ENCODE results near the gene AGO1. TPM values are rescaled to one million over a fixed set of nuclear protein-coding genes. Genes with fewer than 3 reads are reported as not detected.
A peak's percentile ranks its signal among the peaks of the same experiment; 100 is the strongest.

The AGO1 gene
- total and polyA plus RNA-seq, 2 of the 13 experiments (the other 11 are each of a cell fraction or from before 2014, with no cell fraction given) = 9.2 to 18.6 TPM

DNA sequence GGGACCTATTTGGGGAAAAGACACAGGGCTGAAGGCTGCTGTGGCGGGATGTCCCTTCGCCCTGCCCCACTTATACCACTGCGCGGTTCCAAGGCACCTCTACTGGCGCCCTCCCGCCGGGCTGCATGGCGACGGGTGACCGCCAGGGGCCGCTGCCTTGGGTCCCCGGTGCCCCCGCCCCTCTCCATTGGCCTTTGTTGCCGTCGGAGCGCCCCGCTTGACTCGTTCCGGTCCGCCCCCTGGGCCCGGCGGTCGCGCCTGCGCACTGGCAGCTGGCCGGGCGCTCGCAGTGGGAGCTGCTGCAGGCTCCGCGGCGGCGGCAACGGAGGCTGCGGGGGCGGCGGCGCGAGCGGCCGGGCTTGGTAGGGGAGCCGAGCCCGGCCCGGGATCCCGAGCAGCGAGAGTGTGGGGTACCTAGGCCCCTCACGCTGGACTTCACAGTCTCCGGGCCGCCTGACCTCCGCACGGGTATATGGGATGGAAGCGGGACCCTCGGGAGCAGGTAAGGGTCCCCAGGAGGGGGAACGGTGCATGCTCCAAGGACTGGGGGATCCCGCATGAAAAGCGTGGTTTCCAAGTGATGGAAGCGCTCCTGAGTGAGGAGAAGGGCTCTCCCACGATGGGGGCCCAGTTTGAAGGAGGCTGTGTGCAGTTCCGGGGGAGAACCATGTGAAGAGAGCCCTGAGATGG is at the start of gene AGO1 (continued):
- TF ChIP-seq, protein P1, sequence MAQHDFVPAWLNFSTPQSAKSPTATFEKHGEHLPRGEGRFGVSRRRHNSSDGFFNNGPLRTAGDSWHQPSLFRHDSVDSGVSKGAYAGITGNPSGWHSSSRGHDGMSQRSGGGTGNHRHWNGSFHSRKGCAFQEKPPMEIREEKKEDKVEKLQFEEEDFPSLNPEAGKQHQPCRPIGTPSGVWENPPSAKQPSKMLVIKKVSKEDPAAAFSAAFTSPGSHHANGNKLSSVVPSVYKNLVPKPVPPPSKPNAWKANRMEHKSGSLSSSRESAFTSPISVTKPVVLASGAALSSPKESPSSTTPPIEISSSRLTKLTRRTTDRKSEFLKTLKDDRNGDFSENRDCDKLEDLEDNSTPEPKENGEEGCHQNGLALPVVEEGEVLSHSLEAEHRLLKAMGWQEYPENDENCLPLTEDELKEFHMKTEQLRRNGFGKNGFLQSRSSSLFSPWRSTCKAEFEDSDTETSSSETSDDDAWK (CRISPR knock-in tag; IDR thresholded peaks at IDR 0.05) = no peak
- TF ChIP-seq NRL (CRISPR knock-in tag; IDR thresholded peaks at IDR 0.05; ENCODE audit: borderline replicate concordance) = no peak; the same call in 1 of the 2 replicates
- peak; percentile 32; the same call in 1 of the 2 replicates for TF ChIP-seq KDM2A (CRISPR knock-in tag; IDR thresholded peaks at IDR 0.05; ENCODE audit: borderline replicate concordance, low read depth)
- TF ChIP-seq NFYB (CRISPR knock-in tag; IDR thresholded peaks at IDR 0.05) = peak; percentile 31; the same call in 1 of the 2 replicates
- peak; percentile 75; the same call in 1 of the 2 replicates for TF ChIP-seq ZZZ3 (CRISPR knock-in tag; IDR thresholded peaks at IDR 0.05; ENCODE audit: borderline replicate concordance)
- peak; percentile 54; the same call in 1 of the 2 replicates for TF ChIP-seq ETV5 (CRISPR knock-in tag; IDR thresholded peaks at IDR 0.05; ENCODE audit: borderline replicate concordance)
- TF ChIP-seq SMARCC2 (IDR thresholded peaks at IDR 0.05) = no peak
- TF ChIP-seq STAT5B (CRISPR knock-in tag; IDR thresholded peaks at IDR 0.05) = no peak
- TF ChIP-seq ZNF564 (CRISPR knock-in tag; IDR thresholded peaks at IDR 0.05) = no peak
- TF ChIP-seq CC2D1A (CRISPR knock-in tag; IDR thresholded peaks at IDR 0.05) = no peak
- no peak for TF ChIP-seq HOXA7 (CRISPR knock-in tag; IDR thresholded peaks at IDR 0.05)
- no peak for TF ChIP-seq NAIF1 (CRISPR knock-in tag; IDR thresholded peaks at IDR 0.05; ENCODE audit: borderline replicate concordance)
- no peak for TF ChIP-seq ZBTB7A (CRISPR knock-in tag; IDR thresholded peaks at IDR 0.05)
- TF ChIP-seq, protein P2, sequence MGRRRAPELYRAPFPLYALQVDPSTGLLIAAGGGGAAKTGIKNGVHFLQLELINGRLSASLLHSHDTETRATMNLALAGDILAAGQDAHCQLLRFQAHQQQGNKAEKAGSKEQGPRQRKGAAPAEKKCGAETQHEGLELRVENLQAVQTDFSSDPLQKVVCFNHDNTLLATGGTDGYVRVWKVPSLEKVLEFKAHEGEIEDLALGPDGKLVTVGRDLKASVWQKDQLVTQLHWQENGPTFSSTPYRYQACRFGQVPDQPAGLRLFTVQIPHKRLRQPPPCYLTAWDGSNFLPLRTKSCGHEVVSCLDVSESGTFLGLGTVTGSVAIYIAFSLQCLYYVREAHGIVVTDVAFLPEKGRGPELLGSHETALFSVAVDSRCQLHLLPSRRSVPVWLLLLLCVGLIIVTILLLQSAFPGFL (CRISPR knock-in tag; IDR thresholded peaks at IDR 0.05) = no peak
- peak; percentile 50 for TF ChIP-seq STAG1 (CRISPR knock-in tag; IDR thresholded peaks at IDR 0.05)
- TF ChIP-seq FIP1L1 (IDR thresholded peaks at IDR 0.05; ENCODE audit: borderline replicate concordance, insufficient read depth, low read depth, low read length) = no peak
- no peak for TF ChIP-seq PAWR (CRISPR knock-in tag; IDR thresholded peaks at IDR 0.05; ENCODE audit: borderline replicate concordance)
- no peak for TF ChIP-seq ARHGAP35 (CRISPR knock-in tag; IDR thresholded peaks at IDR 0.05; ENCODE audit: borderline replicate concordance)
- TF ChIP-seq ZNF44 (CRISPR knock-in tag; IDR thresholded peaks at IDR 0.05) = no peak
- TF ChIP-seq KLF9 (CRISPR knock-in tag; IDR thresholded peaks at IDR 0.05; ENCODE audit: low read depth) = no peak
- TF ChIP-seq RXRB (CRISPR knock-in tag; IDR thresholded peaks at IDR 0.05; ENCODE audit: borderline replicate concordance) = peak; percentile 47
- TF ChIP-seq LCORL (IDR thresholded peaks at IDR 0.05) = no peak
- TF ChIP-seq LCORL (CRISPR knock-in tag; IDR thresholded peaks at IDR 0.05) = peak; percentile 24; the same call in 1 of the 2 replicates
- TF ChIP-seq, protein P3, sequence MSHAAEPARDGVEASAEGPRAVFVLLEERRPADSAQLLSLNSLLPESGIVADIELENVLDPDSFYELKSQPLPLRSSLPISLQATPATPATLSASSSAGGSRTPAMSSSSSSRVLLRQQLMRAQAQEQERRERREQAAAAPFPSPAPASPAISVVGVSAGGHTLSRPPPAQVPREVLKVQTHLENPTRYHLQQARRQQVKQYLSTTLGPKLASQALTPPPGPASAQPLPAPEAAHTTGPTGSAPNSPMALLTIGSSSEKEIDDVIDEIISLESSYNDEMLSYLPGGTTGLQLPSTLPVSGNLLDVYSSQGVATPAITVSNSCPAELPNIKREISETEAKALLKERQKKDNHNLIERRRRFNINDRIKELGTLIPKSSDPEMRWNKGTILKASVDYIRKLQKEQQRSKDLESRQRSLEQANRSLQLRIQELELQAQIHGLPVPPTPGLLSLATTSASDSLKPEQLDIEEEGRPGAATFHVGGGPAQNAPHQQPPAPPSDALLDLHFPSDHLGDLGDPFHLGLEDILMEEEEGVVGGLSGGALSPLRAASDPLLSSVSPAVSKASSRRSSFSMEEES (CRISPR knock-in tag; IDR thresholded peaks at IDR 0.05) = no peak
- TF ChIP-seq ZNF33A (CRISPR knock-in tag; IDR thresholded peaks at IDR 0.05; ENCODE audit: borderline replicate concordance) = no peak
- 0 out of 2 replicates have a peak, but pooled peaks have one; percentile 17 for TF ChIP-seq ZNF891 (CRISPR knock-in tag; IDR thresholded peaks at IDR 0.05)
- TF ChIP-seq, protein P4, sequence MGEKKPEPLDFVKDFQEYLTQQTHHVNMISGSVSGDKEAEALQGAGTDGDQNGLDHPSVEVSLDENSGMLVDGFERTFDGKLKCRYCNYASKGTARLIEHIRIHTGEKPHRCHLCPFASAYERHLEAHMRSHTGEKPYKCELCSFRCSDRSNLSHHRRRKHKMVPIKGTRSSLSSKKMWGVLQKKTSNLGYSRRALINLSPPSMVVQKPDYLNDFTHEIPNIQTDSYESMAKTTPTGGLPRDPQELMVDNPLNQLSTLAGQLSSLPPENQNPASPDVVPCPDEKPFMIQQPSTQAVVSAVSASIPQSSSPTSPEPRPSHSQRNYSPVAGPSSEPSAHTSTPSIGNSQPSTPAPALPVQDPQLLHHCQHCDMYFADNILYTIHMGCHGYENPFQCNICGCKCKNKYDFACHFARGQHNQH (CRISPR knock-in tag; IDR thresholded peaks at IDR 0.05) = 0 out of 2 replicates have a peak, but pooled peaks have one; percentile 13
